A549 (cell line): Measurements from ENCODE around the gene SH3GL2. TPM values are rescaled to one million over a fixed set of nuclear protein-coding genes. Genes with fewer than 3 reads are reported as not detected.

ENCODE experiments used
- ATAC-seq, 2 experiments: fragments of 200-7000 bp in 1 of 2; fragments of >200 bp in 1 of 2; cut with Nextera tagmentation in 1 of 2; cut with Tn5 transposase in 1 of 2; 3 replicates each; pipeline versions ENCODE4 v1.8.0 to v1.9.1; 2018 to 2020; ENCODE audit warnings: mild to moderate bottlenecking in 1 of 2, moderate library complexity in 1 of 2
- CTCF ChIA-PET: fragments of 300-600 bp; sonication (Branson Sonifier 250); formaldehyde crosslinking; extraction: SDS; loops from one replicate; lab custom pipeline; 2021; ENCODE audit warnings: antibody characterized with exemption, inconsistent platforms; lab: Yijun Ruan, JAX
- POLR2A ChIA-PET: fragments of 350-600 bp; formaldehyde crosslinking; extraction: SDS; loops from one replicate; lab custom pipeline; 2021; ENCODE audit warnings: antibody characterized with exemption, inconsistent platforms; lab: Yijun Ruan, JAX
- DNase-seq, 2 experiments: peaks; one replicate each; pipeline versions ENCODE4 v3.0.0 to v3.0.0-alpha.2; 2011 to 2016; ENCODE audit warnings: low read depth in 1 of 2, low spot score in 1 of 2
- FAIRE-seq: peaks from 2 replicates; lab custom pipeline; 2011; peaks lifted over from hg19 to GRCh38; lab: Jason Lieb, UNC
- H3K27ac ChIP-seq, 2 experiments: fragments of >200 bp; sonication (Bioruptor Twin); formaldehyde crosslinking; 3 replicates each; pipeline ENCODE4 v1.5.1; 2016 to 2017
- H3K4me1 ChIP-seq: fragments of >200 bp; sonication (Bioruptor Twin); formaldehyde crosslinking; 3 replicates; pipeline ENCODE4 v1.6.1; 2016
- H3K4me2 ChIP-seq: fragments of >200 bp; sonication (Bioruptor Twin); formaldehyde crosslinking; 3 replicates; pipeline ENCODE4 v1.6.1; 2016
- H3K4me3 ChIP-seq: fragments of >200 bp; sonication (Bioruptor Twin); formaldehyde crosslinking; 3 replicates; pipeline ENCODE4 v1.5.1; 2016
- H3K9me3 ChIP-seq: fragments of >200 bp; sonication (Bioruptor Twin); formaldehyde crosslinking; 3 replicates; pipeline ENCODE4 v1.6.1; 2016
- CBX8 ChIP-seq: fragments of 200-600 bp; sonication (generic); IDR thresholded peaks from 2 replicates; pipeline ENCODE4 v1.6.1; 2016
- EHF ChIP-seq: fragments of 250-450 bp; sonication (Bioruptor Pico); IDR thresholded peaks from 2 replicates; pipeline ENCODE4 v1.5.0; 2020; ENCODE audit warnings: mild to moderate bottlenecking
- FOSB ChIP-seq: fragments of 250-450 bp; sonication (Bioruptor Pico); IDR thresholded peaks from 2 replicates; pipeline ENCODE4 v1.5.0; 2020; ENCODE audit warnings: mild to moderate bottlenecking, moderate library complexity
- HEYL ChIP-seq: fragments of 250-450 bp; sonication (Bioruptor Pico); IDR thresholded peaks from 2 replicates; pipeline ENCODE4 v1.8.0; 2021; ENCODE audit warnings: mild to moderate bottlenecking, moderate library complexity
- HOXA7 ChIP-seq: fragments of 250-450 bp; sonication (Bioruptor Pico); IDR thresholded peaks from 2 replicates; pipeline ENCODE4 v1.5.0; 2020; ENCODE audit warnings: mild to moderate bottlenecking, moderate library complexity
- HOXB13 ChIP-seq: fragments of 250-450 bp; sonication (Bioruptor Pico); IDR thresholded peaks from 2 replicates; pipeline ENCODE4 v1.5.0; 2020; ENCODE audit warnings: low read depth, mild to moderate bottlenecking, moderate library complexity
- JUN ChIP-seq, 2 experiments: fragments of >200 bp; sonication (Bioruptor Twin); formaldehyde crosslinking; IDR thresholded peaks; 2 replicates in 1 of 2; 3 replicates in 1 of 2; pipeline ENCODE4 v1.6.1; 2016 to 2017
- KDM5A ChIP-seq: fragments of 200-600 bp; sonication (generic); IDR thresholded peaks from 2 replicates; pipeline ENCODE4 v1.6.1; 2016; ENCODE audit warnings: antibody characterized with exemption, mild to moderate bottlenecking
- MAFK ChIP-seq: fragments of 450-650 bp; IDR thresholded peaks from 2 replicates; pipeline ENCODE4 v1.6.1; 2014; ENCODE audit not compliant: partially characterized antibody
- MAZ ChIP-seq: fragments of 150-350 bp; IDR thresholded peaks from 2 replicates; pipeline ENCODE4 v1.6.1; 2014; ENCODE audit warnings: antibody characterized with exemption, low read depth, low read length, borderline replicate concordance
- MYC ChIP-seq: IDR thresholded peaks from 2 replicates; pipeline ENCODE4 v1.6.1; 2012; ENCODE audit warnings: mild to moderate bottlenecking, inconsistent platforms, low read length, improper control_type of control experiment, borderline replicate concordance
- NPAS2 ChIP-seq: fragments of 250-450 bp; sonication (Bioruptor Pico); IDR thresholded peaks from 2 replicates; pipeline ENCODE4 v1.8.0; 2022; ENCODE audit warnings: mild to moderate bottlenecking, moderate library complexity, borderline replicate concordance
- NR3C1 ChIP-seq: fragments of >200 bp; sonication (Bioruptor Twin); formaldehyde crosslinking; IDR thresholded peaks from 3 replicates; pipeline ENCODE4 v1.6.1; 2017
- PHF8 ChIP-seq: fragments of 200-600 bp; sonication (generic); IDR thresholded peaks from 2 replicates; pipeline ENCODE4 v1.6.1; 2016; ENCODE audit warnings: low read depth, mild to moderate bottlenecking, antibody characterized with exemption, moderate library complexity, borderline replicate concordance
- POLR2A ChIP-seq: IDR thresholded peaks from 2 replicates; pipeline ENCODE4 v1.6.1; 2012; ENCODE audit warnings: mild to moderate bottlenecking, low read length
- RCOR1 ChIP-seq: fragments of 150-350 bp; IDR thresholded peaks from 2 replicates; pipeline ENCODE4 v1.6.1; 2014; ENCODE audit warnings: antibody characterized with exemption, low read length, low read depth
- RFX5 ChIP-seq: fragments of 450-650 bp; IDR thresholded peaks from 2 replicates; pipeline ENCODE4 v1.7.1; 2014; ENCODE audit warnings: antibody characterized with exemption, mild to moderate bottlenecking, moderate library complexity
- TP53 ChIP-seq: fragments of 250-450 bp; sonication (Bioruptor Pico); IDR thresholded peaks from 2 replicates; pipeline ENCODE4 v1.5.0; 2021; ENCODE audit warnings: mild to moderate bottlenecking, moderate library complexity
- WGBS: methylation state at CpG from one replicate; pipeline ENCODE4 v1.1.6; 2017; ENCODE audit errors: missing lambda C conversion rate; 5-methylcytosine and 5-hydroxymethylcytosine counted together
- polyA plus RNA-seq, 4 experiments: library from polyadenylated mRNA; depleted of rRNA in 3 of 4; stranded (reverse); fragments of >200 nt; fragmentation: RNase III in 1 of 4; extraction: RNeasy Plus Mini Kit Qiagen cat#74134 plus additional on column Dnase treatment in 1 of 4; gene quantifications; 2 replicates in 3 of 4; 3 replicates in 1 of 4; pipeline ENCODE4 v1.2.3, GENCODE V29; 2011 to 2017
- TF ChIP-seq, protein P1 (sequence below): fragments of 200-600 bp; sonication (generic); IDR thresholded peaks from 2 replicates; pipeline ENCODE4 v1.6.1; 2016; ENCODE audit warnings: antibody characterized with exemption, mild to moderate bottlenecking, moderate library complexity
- TF ChIP-seq, protein P2 (sequence below): fragments of 250-450 bp; sonication (Bioruptor Pico); IDR thresholded peaks from 2 replicates; pipeline ENCODE4 v1.5.0; 2020; ENCODE audit warnings: low read depth, mild to moderate bottlenecking, moderate library complexity
- TF ChIP-seq, protein P3 (sequence below): IDR thresholded peaks from 2 replicates; pipeline ENCODE4 v1.6.1; 2012; ENCODE audit warnings: low read depth, borderline replicate concordance
- TF ChIP-seq, protein P4 (sequence below): fragments of >200 bp; sonication (Bioruptor Twin); formaldehyde crosslinking; IDR thresholded peaks from 2 replicates; pipeline ENCODE4 v1.6.1; 2016
- TF ChIP-seq, protein P5 (sequence below): fragments of >200 bp; sonication (Bioruptor Twin); formaldehyde crosslinking; IDR thresholded peaks from 3 replicates; pipeline ENCODE4 v1.5.1; 2016

The SH3GL2 gene
- polyA plus RNA-seq, 2 of the 4 experiments (the other 2 are of a cell fraction): 0.03 TPM

DNA sequence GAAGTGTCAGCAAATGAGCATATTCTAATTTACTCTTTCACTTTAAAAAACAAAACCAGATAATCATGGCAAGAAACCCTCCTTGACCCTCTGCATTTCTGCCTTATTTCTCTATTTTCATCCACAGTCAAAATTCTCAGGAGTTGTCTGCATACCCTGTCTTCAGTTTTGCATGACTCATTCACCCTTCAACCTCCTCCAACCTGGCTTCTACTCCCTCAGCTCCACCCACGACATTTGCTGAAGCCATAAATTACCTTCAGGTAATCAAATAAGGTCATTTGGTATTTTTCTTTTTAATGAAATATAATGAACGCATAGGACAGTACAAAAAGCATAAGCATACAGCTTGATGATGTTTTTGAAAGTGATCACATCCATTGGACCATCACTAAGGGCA lies 27.8 kb upstream of the SH3GL2 start:
- 20% methylated on average over 2 of the region's 2 CpGs for WGBS
- no peaks in the 10 kb centered on the region for H3K4me1 ChIP-seq

DNA sequence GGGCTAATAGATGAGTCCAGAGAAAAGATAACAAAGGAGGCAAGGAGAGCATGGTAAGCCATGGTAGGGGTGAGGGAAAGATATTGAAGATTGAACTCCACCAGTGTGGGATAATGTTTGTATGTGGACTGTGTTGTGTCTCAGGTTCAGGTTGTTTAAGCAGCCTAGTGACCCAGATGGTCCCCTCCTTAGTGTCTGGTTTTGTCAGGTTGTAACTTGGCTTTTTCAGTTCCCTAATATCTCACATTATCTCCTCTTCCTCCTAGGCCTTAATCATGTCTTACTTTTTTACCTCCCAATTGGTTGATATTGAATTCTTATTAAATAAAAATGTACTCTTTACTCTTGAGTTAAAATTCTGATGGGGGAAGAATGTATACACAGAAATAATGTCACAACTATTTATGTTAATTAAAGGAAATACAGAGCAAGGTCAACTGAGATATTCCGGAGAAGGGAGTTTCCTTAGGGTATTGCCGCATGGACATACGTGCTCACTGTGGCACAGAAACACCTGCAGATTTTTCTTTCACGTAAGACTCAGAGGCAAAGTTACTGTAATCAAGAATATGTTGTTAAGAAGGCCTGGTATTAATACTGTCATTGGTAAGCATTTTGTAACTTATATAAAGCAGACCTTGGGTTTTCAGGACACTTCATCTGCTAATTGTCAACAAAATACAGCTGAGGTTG lies 23.4 kb upstream of the SH3GL2 start:
- ATAC-seq: no peak
- 66% methylated on average over 4 of the region's 4 CpGs for WGBS

More for the DNA sequence above, 27.8 kb upstream of the SH3GL2 start:
- Histone ChIP-seq H3K4me2 (no peak overlapping the region), H3K4me3 (no peak overlapping the region), H3K9me3 (no peaks in the 10 kb centered on the region), H3K27ac (no peak overlapping the region)
- TF ChIP-seq RFX5: no peak
- TF ChIP-seq RCOR1: no peak
- TF ChIP-seq KDM5A: no peak
- TF ChIP-seq, protein P1, sequence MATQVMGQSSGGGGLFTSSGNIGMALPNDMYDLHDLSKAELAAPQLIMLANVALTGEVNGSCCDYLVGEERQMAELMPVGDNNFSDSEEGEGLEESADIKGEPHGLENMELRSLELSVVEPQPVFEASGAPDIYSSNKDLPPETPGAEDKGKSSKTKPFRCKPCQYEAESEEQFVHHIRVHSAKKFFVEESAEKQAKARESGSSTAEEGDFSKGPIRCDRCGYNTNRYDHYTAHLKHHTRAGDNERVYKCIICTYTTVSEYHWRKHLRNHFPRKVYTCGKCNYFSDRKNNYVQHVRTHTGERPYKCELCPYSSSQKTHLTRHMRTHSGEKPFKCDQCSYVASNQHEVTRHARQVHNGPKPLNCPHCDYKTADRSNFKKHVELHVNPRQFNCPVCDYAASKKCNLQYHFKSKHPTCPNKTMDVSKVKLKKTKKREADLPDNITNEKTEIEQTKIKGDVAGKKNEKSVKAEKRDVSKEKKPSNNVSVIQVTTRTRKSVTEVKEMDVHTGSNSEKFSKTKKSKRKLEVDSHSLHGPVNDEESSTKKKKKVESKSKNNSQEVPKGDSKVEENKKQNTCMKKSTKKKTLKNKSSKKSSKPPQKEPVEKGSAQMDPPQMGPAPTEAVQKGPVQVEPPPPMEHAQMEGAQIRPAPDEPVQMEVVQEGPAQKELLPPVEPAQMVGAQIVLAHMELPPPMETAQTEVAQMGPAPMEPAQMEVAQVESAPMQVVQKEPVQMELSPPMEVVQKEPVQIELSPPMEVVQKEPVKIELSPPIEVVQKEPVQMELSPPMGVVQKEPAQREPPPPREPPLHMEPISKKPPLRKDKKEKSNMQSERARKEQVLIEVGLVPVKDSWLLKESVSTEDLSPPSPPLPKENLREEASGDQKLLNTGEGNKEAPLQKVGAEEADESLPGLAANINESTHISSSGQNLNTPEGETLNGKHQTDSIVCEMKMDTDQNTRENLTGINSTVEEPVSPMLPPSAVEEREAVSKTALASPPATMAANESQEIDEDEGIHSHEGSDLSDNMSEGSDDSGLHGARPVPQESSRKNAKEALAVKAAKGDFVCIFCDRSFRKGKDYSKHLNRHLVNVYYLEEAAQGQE: no peak
- TF ChIP-seq MAFK: no peak
- no peak for TF ChIP-seq MAZ
- no peak for TF ChIP-seq CBX8
- no peak for TF ChIP-seq JUN (IDR thresholded peaks at IDR 0.05)
- no peak for TF ChIP-seq NR3C1
- TF ChIP-seq PHF8: no peak
- no peak for TF ChIP-seq POLR2A
- FAIRE-seq: no peak
- ChIA-PET CTCF (no interaction called here), POLR2A (no interaction called here)
- ATAC-seq: no peak
- no peak for DNase-seq

DNA sequence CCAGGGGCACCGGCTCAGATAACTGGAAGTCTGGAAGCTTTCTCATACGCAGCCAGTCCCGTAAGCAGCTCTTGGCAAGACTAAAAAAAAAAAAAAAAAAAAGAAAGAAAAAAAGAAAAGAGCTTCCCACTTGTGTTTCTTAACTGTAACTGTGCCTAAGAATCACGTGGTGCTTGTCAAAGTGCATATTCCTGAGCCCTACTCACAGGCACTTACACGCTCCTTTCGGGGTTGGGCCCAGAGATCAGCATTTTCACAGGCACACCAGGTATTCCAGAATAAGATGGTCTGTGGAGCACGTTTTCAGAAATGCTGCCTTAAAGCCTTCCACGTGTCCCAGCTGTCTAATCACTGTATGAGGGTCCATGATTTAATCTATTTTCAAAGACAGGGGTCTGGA lies 22.6 kb upstream of the SH3GL2 start:
- no peaks in the 10 kb centered on the region for H3K4me1 ChIP-seq
- ChIA-PET POLR2A (no interaction called here), CTCF (interaction anchor here (0.7 kb wide), 1 partner anchor 98 kb away, joined by 3 read pairs; no protein-coding TSS in a partner anchor)
- no peaks in the 10 kb centered on the region for H3K9me3 ChIP-seq
- no peak overlapping the region for H3K27ac ChIP-seq
- DNase-seq (no peak), ATAC-seq (no peak), FAIRE-seq (no peak)
- no peak overlapping the region for H3K4me3 ChIP-seq
- TF ChIP-seq, protein P2, sequence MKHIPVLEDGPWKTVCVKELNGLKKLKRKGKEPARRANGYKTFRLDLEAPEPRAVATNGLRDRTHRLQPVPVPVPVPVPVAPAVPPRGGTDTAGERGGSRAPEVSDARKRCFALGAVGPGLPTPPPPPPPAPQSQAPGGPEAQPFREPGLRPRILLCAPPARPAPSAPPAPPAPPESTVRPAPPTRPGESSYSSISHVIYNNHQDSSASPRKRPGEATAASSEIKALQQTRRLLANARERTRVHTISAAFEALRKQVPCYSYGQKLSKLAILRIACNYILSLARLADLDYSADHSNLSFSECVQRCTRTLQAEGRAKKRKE: no peak
- TF ChIP-seq, protein P3, sequence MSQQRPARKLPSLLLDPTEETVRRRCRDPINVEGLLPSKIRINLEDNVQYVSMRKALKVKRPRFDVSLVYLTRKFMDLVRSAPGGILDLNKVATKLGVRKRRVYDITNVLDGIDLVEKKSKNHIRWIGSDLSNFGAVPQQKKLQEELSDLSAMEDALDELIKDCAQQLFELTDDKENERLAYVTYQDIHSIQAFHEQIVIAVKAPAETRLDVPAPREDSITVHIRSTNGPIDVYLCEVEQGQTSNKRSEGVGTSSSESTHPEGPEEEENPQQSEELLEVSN: no peak
- TF ChIP-seq HOXB13 (CRISPR knock-in tag): no peak
- TF ChIP-seq FOSB: no peak
- TF ChIP-seq, all 56 proteins: peak for 0
- no peak overlapping the region for H3K4me2 ChIP-seq
- WGBS: 35% methylated on average over 8 of the region's 8 CpGs

More for the DNA sequence above, 23.4 kb upstream of the SH3GL2 start:
- ChIA-PET POLR2A (no interaction called here), CTCF (interaction anchor here (0.7 kb wide), 1 partner anchor 99 kb away, joined by 3 read pairs; no protein-coding TSS in a partner anchor)
- Histone ChIP-seq H3K4me2 (no peak overlapping the region), H3K9me3 (no peaks in the 10 kb centered on the region), H3K4me3 (no peak overlapping the region), H3K27ac (no peak overlapping the region), H3K4me1 (no peaks in the 10 kb centered on the region)
- no peak for FAIRE-seq
- TF ChIP-seq, protein P4, sequence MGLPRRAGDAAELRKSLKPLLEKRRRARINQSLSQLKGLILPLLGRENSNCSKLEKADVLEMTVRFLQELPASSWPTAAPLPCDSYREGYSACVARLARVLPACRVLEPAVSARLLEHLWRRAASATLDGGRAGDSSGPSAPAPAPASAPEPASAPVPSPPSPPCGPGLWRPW: no peak
- TF ChIP-seq MYC (no peak), HEYL (CRISPR knock-in tag) (no peak), NPAS2 (no peak), HOXA7 (CRISPR knock-in tag) (no peak), FOSB (no peak), TP53 (CRISPR knock-in tag) (no peak), EHF (CRISPR knock-in tag) (no peak)
- TF ChIP-seq, protein P5, sequence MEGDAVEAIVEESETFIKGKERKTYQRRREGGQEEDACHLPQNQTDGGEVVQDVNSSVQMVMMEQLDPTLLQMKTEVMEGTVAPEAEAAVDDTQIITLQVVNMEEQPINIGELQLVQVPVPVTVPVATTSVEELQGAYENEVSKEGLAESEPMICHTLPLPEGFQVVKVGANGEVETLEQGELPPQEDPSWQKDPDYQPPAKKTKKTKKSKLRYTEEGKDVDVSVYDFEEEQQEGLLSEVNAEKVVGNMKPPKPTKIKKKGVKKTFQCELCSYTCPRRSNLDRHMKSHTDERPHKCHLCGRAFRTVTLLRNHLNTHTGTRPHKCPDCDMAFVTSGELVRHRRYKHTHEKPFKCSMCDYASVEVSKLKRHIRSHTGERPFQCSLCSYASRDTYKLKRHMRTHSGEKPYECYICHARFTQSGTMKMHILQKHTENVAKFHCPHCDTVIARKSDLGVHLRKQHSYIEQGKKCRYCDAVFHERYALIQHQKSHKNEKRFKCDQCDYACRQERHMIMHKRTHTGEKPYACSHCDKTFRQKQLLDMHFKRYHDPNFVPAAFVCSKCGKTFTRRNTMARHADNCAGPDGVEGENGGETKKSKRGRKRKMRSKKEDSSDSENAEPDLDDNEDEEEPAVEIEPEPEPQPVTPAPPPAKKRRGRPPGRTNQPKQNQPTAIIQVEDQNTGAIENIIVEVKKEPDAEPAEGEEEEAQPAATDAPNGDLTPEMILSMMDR: no peak
- DNase-seq: no peak
